Right lobe of liver (tissue), 4 donors: ENCODE data around the gene FLNB.

ENCODE experiments used
- CTCF ChIP-seq, 4 donors: fragments of 200-600 bp in 3 of 4; fragments of 450-650 bp in 1 of 4; IDR thresholded peaks; one replicate each; pipeline versions ENCODE4 v1.5.1 to v1.8.0; 2016 to 2022; ENCODE audit warnings: antibody characterized with exemption in 4 of 4, mild to moderate bottlenecking in 2 of 4
- POLR2A ChIP-seq: fragments of 450-650 bp; IDR thresholded peaks from one replicate; pipeline ENCODE4 v1.6.1; 2017; ENCODE audit warnings: antibody characterized with exemption, mild to moderate bottlenecking
- donor health status: DM: no; HTN: no; CAD: no.
- donor health status: DM: no; HTN: no; CAD: no.
- donor health status: DM: no; HTN: yes; CAD: no.

- no peak for TF ChIP-seq CTCF (IDR thresholded peaks at IDR 0.05)
- TF ChIP-seq POLR2A: no peak
Observed at GRCh38 chr3:58121183-58121582, 113.0 kb downstream of the FLNB start.
